Hepatocyte (in vitro differentiated cells): ENCODE results near the gene ULK4.

Experiments
- CTCF ChIP-seq: fragments of 200-600 bp; sonication (generic); IDR thresholded peaks from 2 replicates; pipeline ENCODE4 v1.5.1; 2016; ENCODE audit warnings: antibody characterized with exemption, mild to moderate bottlenecking; ENCODE audit not compliant: poor library complexity
- EZH2 ChIP-seq: fragments of 200-600 bp; sonication (generic); IDR thresholded peaks from 2 replicates; pipeline ENCODE4 v1.6.1; 2016; ENCODE audit warnings: antibody characterized with exemption, mild to moderate bottlenecking, borderline replicate concordance
- EZH2phosphoT487 ChIP-seq: fragments of 200-600 bp; sonication (generic); IDR thresholded peaks from one replicate; pipeline ENCODE4 v1.6.1; 2018; ENCODE audit warnings: antibody characterized with exemption, mild to moderate bottlenecking, low read depth, moderate library complexity; ENCODE audit not compliant: unreplicated experiment, severe bottlenecking

- TF ChIP-seq CTCF (no peak), EZH2phosphoT487 (no peak), EZH2 (no peak)
Measured at GRCh38 chr3:41701191-41701698, 260.7 kb downstream of the ULK4 start.
